SU-DHL-6 (cell line): Measurements from ENCODE around the gene BCAP31.

Source experiments
- H2AFZ ChIP-seq: fragments of 200-600 bp; sonication (generic); 2 replicates; pipeline ENCODE4 v1.6.1; 2014; ENCODE audit warnings: low read depth, mild to moderate bottlenecking, moderate library complexity, mixed read lengths, antibody characterized with exemption, low read length; ENCODE audit not compliant: severe bottlenecking
- H3F3A ChIP-seq: fragments of 200-600 bp; shearing (Covaris generic); 2 replicates; pipeline ENCODE4 v1.6.0; 2016; ENCODE audit warnings: antibody characterized with exemption, mild to moderate bottlenecking; ENCODE audit not compliant: insufficient read depth
- H3K27ac ChIP-seq: fragments of 200-600 bp; sonication (generic); 2 replicates; pipeline ENCODE4 v1.5.1; 2016; ENCODE audit warnings: low read depth, mild to moderate bottlenecking, low read length, moderate library complexity, mixed read lengths
- H3K27me3 ChIP-seq: fragments of 200-600 bp; sonication (generic), shearing (Covaris generic); 2 replicates; pipeline ENCODE4 v1.6.0; 2014; ENCODE audit warnings: mild to moderate bottlenecking, low read length
- H3K36me3 ChIP-seq: fragments of 200-600 bp; sonication (generic); 2 replicates; pipeline ENCODE4 v1.6.1; 2014; ENCODE audit warnings: mild to moderate bottlenecking, low read length, mixed read lengths
- H3K4me2 ChIP-seq: fragments of 300-600, 200-600 bp; shearing (Covaris generic), sonication (generic); 2 replicates; pipeline ENCODE4 v1.6.0; 2014; ENCODE audit warnings: low read length, low read depth, mild to moderate bottlenecking; ENCODE audit not compliant: poor library complexity, severe bottlenecking
- H3K4me3 ChIP-seq: fragments of 200-600 bp; sonication (generic); 2 replicates; pipeline ENCODE4 v1.5.1; 2014; ENCODE audit warnings: antibody characterized with exemption, low read length, mild to moderate bottlenecking, mixed read lengths; ENCODE audit not compliant: insufficient read depth, poor library complexity, severe bottlenecking
- H3K79me2 ChIP-seq: fragments of 200-600 bp; sonication (generic); 2 replicates; pipeline ENCODE4 v1.6.1; 2014; ENCODE audit warnings: mild to moderate bottlenecking, low read length, moderate library complexity; ENCODE audit not compliant: insufficient read depth
- H3K9ac ChIP-seq: fragments of 200-600 bp; sonication (generic); 2 replicates; pipeline ENCODE4 v1.7.0; 2014; ENCODE audit warnings: mild to moderate bottlenecking, low read length
- H3K9me2 ChIP-seq: fragments of 200-600 bp; sonication (generic); replicated peaks from 2 replicates; pipeline ENCODE4 v1.6.1; 2014; ENCODE audit warnings: low read length; ENCODE audit not compliant: insufficient read depth
- H3K9me3 ChIP-seq: fragments of 200-600 bp; sonication (generic); 2 replicates; pipeline ENCODE4 v1.6.1; 2014; ENCODE audit warnings: low read length, mixed read lengths; ENCODE audit not compliant: insufficient read depth
- H4K20me1 ChIP-seq: fragments of 200-600 bp; sonication (generic); 2 replicates; pipeline ENCODE4 v1.6.1; 2014; ENCODE audit warnings: low read depth, mild to moderate bottlenecking, antibody characterized with exemption, low read length, moderate library complexity, mixed read lengths
- EZH2phosphoT487 ChIP-seq: fragments of 200-600 bp; sonication (generic), shearing (Covaris generic); conservative IDR thresholded peaks from 2 replicates; pipeline ENCODE4 v1.6.1; 2018; ENCODE audit warnings: mild to moderate bottlenecking, antibody characterized with exemption, low read length, moderate library complexity, mixed read lengths
- TF ChIP-seq, protein P1 (sequence below): fragments of 200-600 bp; sonication (generic); IDR thresholded peaks from one replicate; pipeline ENCODE4 v1.5.1; 2017; ENCODE audit warnings: antibody characterized with exemption, mild to moderate bottlenecking, low read length, moderate library complexity; ENCODE audit not compliant: insufficient read depth, poor library complexity, severe bottlenecking

Gene BCAP31

DNA sequence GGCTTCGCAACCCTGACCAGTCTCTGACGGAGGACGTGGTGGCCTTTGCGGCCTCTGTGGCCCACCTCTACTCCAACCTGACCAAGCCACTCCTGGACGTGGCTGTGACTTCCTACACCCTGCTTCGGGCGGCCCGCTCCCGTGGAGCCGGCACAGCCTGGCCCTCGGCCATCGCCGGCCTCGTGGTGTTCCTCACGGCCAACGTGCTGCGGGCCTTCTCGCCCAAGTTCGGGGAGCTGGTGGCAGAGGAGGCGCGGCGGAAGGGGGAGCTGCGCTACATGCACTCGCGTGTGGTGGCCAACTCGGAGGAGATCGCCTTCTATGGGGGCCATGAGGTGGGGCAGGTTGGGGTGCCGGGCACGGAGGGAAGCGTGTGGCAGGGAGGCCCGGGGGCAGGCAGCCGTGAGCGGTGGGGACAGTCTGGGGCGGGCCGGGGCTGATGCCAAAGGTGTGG is 1.7 kb upstream of the BCAP31 start:
- H3K79me2 ChIP-seq, result peaks cover 19% of the 10 kb centered on the region
- H2AFZ ChIP-seq, result no peak overlapping the region
- no peak overlapping the region for H3K27ac ChIP-seq
- no peaks in the 10 kb centered on the region for H3K9me2 ChIP-seq
- H3K4me3 ChIP-seq, result no peak overlapping the region
- no peaks in the 10 kb centered on the region for H3K36me3 ChIP-seq
- H3F3A ChIP-seq, result no peaks in the 10 kb centered on the region
- H3K4me2 ChIP-seq, result no peak overlapping the region
- TF ChIP-seq, protein P1, sequence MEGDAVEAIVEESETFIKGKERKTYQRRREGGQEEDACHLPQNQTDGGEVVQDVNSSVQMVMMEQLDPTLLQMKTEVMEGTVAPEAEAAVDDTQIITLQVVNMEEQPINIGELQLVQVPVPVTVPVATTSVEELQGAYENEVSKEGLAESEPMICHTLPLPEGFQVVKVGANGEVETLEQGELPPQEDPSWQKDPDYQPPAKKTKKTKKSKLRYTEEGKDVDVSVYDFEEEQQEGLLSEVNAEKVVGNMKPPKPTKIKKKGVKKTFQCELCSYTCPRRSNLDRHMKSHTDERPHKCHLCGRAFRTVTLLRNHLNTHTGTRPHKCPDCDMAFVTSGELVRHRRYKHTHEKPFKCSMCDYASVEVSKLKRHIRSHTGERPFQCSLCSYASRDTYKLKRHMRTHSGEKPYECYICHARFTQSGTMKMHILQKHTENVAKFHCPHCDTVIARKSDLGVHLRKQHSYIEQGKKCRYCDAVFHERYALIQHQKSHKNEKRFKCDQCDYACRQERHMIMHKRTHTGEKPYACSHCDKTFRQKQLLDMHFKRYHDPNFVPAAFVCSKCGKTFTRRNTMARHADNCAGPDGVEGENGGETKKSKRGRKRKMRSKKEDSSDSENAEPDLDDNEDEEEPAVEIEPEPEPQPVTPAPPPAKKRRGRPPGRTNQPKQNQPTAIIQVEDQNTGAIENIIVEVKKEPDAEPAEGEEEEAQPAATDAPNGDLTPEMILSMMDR, result no peak
- no peak for TF ChIP-seq EZH2phosphoT487
- no peaks in the 10 kb centered on the region for H3K27me3 ChIP-seq
- no peaks in the 10 kb centered on the region for H4K20me1 ChIP-seq
- H3K9me3 ChIP-seq, result no peaks in the 10 kb centered on the region
- no peak overlapping the region for H3K9ac ChIP-seq

DNA sequence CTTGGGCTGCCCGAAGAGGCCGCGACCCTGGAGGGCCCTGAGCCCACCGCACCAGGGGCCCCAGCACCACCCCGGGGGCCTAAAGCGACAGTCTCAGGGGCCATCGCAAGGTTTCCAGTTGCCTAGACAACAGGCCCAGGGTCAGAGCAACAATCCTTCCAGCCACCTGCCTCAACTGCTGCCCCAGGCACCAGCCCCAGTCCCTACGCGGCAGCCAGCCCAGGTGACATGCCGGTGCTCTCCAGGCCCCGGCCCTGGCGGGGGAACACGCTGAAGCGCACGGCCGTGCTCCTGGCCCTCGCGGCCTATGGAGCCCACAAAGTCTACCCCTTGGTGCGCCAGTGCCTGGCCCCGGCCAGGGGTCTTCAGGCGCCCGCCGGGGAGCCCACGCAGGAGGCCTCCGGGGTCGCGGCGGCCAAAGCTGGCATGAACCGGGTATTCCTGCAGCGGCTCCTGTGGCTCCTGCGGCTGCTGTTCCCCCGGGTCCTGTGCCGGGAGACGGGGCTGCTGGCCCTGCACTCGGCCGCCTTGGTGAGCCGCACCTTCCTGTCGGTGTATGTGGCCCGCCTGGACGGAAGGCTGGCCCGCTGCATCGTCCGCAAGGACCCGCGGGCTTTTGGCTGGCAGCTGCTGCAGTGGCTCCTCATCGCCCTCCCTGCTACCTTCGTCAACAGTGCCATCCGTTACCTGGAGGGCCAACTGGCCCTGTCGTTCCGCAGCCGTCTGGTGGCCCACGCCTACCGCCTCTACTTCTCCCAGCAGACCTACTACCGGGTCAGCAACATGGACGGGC is 1.0 kb upstream of the BCAP31 start:
- Histone ChIP-seq H3K9ac (peak overlapping the region; percentile 72), H4K20me1 (no peaks in the 10 kb centered on the region), H3K27ac (no peak overlapping the region), H3K9me2 (no peaks in the 10 kb centered on the region), H3K79me2 (peaks cover 19% of the 10 kb centered on the region), H3F3A (no peaks in the 10 kb centered on the region), H3K9me3 (no peaks in the 10 kb centered on the region), H3K4me3 (peak overlapping the region; percentile 74), H3K36me3 (no peaks in the 10 kb centered on the region), H2AFZ (no peak overlapping the region), H3K4me2 (peak overlapping the region; percentile 61), H3K27me3 (no peaks in the 10 kb centered on the region)
- no peak for TF ChIP-seq EZH2phosphoT487
- TF ChIP-seq, protein P1, result no peak

DNA sequence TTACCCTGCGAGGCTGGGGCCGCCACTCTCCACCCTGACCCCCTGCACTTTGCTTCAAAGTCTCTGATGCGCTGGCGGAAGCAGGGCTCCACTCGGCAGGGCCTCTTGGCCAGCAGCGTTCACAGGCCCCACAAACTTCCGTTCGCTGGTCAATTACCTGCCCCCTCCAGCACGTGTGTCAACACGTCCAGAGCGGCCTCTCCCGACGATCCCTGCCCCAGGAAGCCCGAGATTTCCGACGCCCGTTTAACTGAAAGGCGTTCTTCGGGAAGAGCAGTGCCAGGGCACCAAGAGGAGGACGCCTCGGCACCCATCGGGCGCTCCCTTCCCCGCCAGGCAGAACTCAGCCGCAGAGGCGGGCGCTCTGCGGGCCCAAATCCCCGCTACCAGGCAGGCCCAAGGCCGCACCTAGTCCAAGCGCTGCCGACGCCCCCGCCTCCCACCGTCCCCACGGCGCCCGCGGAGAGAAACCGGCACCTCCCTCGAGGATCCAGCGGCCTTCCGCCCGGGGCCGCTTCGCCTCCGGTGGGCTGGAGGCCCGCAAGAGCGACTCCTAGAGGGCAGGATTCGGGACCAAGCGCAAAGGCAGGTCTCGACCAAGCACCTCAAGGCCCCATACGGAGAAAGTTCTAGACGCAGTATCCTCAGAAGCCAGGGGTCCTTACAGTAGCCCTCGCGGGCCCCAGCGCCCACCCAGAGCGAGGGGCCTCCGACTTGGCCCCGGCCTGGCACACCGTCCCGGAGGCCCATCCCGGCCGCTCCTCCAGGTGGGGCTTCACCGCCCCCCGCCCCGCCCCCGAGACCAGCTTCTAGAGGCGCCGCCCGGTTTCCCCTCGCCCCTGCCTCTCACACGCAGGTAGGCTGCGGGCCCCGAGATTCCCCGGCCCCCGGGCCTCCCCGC is 586 bp downstream of the BCAP31 start:
- no peaks in the 10 kb centered on the region for H3K9me3 ChIP-seq
- no peaks in the 10 kb centered on the region for H3K9me2 ChIP-seq
- H3K27me3 ChIP-seq, result no peaks in the 10 kb centered on the region
- H3K4me3 ChIP-seq, result peak overlapping the region; percentile 74
- no peaks in the 10 kb centered on the region for H4K20me1 ChIP-seq
- peak overlapping the region; percentile 45 for H3K27ac ChIP-seq
- no peaks in the 10 kb centered on the region for H3K36me3 ChIP-seq
- H3F3A ChIP-seq, result no peaks in the 10 kb centered on the region
- TF ChIP-seq, protein P1, result peak; percentile 32
- no peak for TF ChIP-seq EZH2phosphoT487
- H2AFZ ChIP-seq, result peak overlapping the region; percentile 22
- peaks cover 19% of the 10 kb centered on the region for H3K79me2 ChIP-seq
- peak overlapping the region; percentile 65 for H3K4me2 ChIP-seq
- peak overlapping the region; percentile 72 for H3K9ac ChIP-seq
